ENCODE results near the gene TMEM11. TPM values are rescaled to one million over a fixed set of nuclear protein-coding genes. Genes with fewer than 3 reads are reported as not detected.
A peak's percentile ranks its signal among the peaks of the same experiment; 100 is the strongest.

Gene TMEM11
- total RNA-seq, 1 donor from 2014 or later = 31.6 TPM

DNA sequence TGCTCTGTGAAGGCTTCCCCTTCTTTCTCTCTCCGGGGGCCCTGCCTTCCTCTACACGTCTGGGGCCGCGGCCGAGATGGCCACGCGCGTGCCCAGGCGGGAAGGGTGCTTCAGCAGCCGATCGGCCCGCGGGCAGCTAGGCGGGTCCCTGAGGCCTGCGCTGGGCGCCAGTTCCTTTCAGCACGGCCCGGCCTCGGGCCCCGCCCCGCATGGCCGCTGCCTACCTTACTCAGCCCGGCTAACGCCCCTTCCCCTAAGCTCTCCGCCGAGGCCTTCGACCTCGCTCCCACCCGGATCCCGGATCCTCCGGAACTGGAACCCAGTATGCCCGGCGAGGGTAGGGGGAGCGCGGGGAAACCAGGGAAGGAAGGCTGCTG, 335 bp downstream of the TMEM11 start:
- Mint-ChIP-seq H3K27me3 (ENCODE audit: low read depth) (no peaks in the 10 kb centered on the region), H3K36me3 (ENCODE audit: low read depth) (no peaks in the 10 kb centered on the region), H3K9me3 (no peaks in the 10 kb centered on the region), H3K4me3 (peak overlapping the region; percentile 91), H3K4me1 (peaks cover 48% of the 10 kb centered on the region), H3K27ac (ENCODE audit: unreplicated experiment) (peak overlapping the region; percentile 98)
- no peak for DNase-seq (ENCODE audit: low read depth, low spot score)
- TF ChIP-seq, protein P1, sequence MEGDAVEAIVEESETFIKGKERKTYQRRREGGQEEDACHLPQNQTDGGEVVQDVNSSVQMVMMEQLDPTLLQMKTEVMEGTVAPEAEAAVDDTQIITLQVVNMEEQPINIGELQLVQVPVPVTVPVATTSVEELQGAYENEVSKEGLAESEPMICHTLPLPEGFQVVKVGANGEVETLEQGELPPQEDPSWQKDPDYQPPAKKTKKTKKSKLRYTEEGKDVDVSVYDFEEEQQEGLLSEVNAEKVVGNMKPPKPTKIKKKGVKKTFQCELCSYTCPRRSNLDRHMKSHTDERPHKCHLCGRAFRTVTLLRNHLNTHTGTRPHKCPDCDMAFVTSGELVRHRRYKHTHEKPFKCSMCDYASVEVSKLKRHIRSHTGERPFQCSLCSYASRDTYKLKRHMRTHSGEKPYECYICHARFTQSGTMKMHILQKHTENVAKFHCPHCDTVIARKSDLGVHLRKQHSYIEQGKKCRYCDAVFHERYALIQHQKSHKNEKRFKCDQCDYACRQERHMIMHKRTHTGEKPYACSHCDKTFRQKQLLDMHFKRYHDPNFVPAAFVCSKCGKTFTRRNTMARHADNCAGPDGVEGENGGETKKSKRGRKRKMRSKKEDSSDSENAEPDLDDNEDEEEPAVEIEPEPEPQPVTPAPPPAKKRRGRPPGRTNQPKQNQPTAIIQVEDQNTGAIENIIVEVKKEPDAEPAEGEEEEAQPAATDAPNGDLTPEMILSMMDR (conservative IDR thresholded peaks at IDR 0.05) = no peak

DNA sequence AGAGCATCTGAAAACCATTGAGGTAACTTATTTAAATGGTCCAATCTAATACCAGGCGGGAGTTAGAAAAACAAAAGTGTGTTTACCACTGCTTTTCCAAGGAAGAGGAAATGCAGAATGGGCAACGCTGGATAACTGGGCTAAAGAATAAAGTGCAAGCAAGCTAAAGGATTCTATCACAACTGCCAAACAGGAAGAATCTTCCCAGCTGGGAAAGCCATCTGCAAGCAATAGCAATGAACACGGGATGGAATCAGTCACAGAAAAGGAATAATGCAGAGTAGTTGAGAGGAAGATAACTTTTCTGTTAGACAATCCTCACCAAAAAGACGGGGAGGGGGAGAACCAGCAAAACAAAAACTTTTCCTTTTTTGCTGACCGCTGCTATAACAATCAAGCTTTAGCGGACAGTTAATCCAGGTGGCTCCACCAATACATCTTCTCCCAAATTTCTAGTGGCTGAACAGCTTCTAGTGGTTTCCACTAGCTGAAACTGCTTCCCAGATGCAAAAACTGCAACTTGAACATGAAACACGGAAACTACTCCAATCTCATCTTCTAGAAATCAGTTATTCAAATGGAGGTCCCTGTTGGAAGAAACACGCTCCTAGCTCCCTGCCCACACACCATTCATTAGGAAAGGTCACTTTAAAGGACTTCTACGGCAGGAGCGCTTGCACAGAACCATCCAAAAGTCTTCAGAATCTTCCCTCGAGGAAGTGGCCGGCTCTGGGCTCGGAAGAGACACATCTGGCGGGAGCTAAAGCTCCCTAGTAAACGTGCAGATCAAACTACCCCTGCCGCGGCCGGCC, 929 bp downstream of the TMEM11 start:
- no peak for DNase-seq (ENCODE audit: low read depth, low spot score)
- peaks cover 48% of the 10 kb centered on the region for H3K4me1 Mint-ChIP-seq
- TF ChIP-seq, protein P1 (conservative IDR thresholded peaks at IDR 0.05) = no peak
- H3K9me3 Mint-ChIP-seq = no peaks in the 10 kb centered on the region
- H3K4me3 Mint-ChIP-seq = peak overlapping the region; percentile 91
- no peaks in the 10 kb centered on the region for H3K27me3 Mint-ChIP-seq (ENCODE audit: low read depth)
- peak overlapping the region; percentile 81 for H3K27ac Mint-ChIP-seq (ENCODE audit: unreplicated experiment)
- H3K36me3 Mint-ChIP-seq (ENCODE audit: low read depth) = no peaks in the 10 kb centered on the region

DNA sequence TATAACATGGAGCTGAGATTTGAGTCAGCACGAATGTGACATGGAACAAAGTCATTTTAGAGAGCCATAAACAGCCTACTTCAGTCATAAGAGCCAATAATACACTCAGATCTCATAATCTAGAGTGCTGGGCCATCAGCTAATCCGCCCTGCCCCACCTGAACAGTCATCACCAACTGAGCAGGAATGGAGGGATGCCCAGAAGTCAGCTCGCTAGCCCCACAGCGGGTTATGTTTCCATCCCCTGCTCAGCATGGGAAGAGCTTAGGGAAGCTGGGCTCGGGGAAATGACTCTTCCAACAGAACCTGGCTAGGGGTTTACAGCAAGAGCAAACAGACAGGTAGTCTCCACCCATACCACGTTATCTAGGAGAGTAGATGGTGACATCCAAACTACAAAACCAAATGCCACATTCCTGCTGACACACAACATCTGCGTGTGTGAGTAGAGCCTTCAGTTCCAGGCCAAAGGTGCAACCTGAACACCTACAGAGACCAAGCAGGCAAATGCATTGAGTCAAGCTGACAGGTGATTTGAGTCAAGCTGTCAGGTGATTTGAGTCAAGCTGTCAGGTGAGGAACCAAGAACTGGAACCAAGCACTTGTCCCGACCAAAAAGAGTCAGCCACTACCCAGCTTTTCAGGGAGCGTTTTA, 2.0 kb downstream of the TMEM11 start:
- TF ChIP-seq, protein P1 (conservative IDR thresholded peaks at IDR 0.05) = no peak
- no peaks in the 10 kb centered on the region for H3K36me3 Mint-ChIP-seq (ENCODE audit: low read depth)
- no peak overlapping the region for H3K27ac Mint-ChIP-seq (ENCODE audit: unreplicated experiment)
- no peak for DNase-seq (ENCODE audit: low read depth, low spot score)
- H3K27me3 Mint-ChIP-seq (ENCODE audit: low read depth) = no peaks in the 10 kb centered on the region
- H3K4me3 Mint-ChIP-seq = peak overlapping the region; percentile 91
- H3K9me3 Mint-ChIP-seq = no peaks in the 10 kb centered on the region
- H3K4me1 Mint-ChIP-seq = peaks cover 48% of the 10 kb centered on the region

DNA sequence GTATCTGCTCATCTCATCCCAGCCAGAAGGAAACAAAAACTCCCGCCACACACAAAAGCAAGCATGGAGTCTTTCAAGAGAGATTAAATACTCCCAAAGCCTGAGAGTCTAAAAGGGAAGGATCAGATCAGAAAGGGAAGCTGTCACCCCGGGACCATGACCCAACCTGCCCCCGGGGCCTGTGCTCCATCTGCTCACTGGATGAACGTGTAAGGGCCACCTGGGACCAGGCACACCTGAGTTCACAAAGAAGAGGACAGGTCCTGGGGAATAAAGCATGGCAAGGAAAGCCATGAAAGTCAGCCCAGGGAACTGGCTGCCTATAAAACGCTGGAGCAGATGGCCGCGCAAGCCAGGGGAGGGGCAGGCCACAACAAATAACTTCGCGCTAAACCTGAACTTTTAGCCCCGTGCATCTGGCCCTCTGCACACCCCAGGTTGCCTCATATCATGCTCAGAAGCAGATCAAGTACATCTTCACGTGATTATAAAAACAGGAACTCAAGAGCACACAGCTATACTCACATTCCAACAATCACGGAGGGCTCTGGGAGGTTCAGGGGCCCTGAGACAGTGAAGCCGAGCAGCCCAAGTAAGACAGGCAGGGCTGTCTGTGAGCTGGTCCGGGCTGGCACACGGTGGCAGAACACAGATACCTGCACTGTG, 3.4 kb downstream of the TMEM11 start:
- H3K4me3 Mint-ChIP-seq = peak overlapping the region; percentile 72
- H3K27ac Mint-ChIP-seq (ENCODE audit: unreplicated experiment) = no peak overlapping the region
- H3K9me3 Mint-ChIP-seq = no peaks in the 10 kb centered on the region
- H3K36me3 Mint-ChIP-seq (ENCODE audit: low read depth) = no peaks in the 10 kb centered on the region
- no peak for DNase-seq (ENCODE audit: low read depth, low spot score)
- H3K4me1 Mint-ChIP-seq = peaks cover 45% of the 10 kb centered on the region
- TF ChIP-seq, protein P1 (conservative IDR thresholded peaks at IDR 0.05) = no peak
- no peaks in the 10 kb centered on the region for H3K27me3 Mint-ChIP-seq (ENCODE audit: low read depth)

DNA sequence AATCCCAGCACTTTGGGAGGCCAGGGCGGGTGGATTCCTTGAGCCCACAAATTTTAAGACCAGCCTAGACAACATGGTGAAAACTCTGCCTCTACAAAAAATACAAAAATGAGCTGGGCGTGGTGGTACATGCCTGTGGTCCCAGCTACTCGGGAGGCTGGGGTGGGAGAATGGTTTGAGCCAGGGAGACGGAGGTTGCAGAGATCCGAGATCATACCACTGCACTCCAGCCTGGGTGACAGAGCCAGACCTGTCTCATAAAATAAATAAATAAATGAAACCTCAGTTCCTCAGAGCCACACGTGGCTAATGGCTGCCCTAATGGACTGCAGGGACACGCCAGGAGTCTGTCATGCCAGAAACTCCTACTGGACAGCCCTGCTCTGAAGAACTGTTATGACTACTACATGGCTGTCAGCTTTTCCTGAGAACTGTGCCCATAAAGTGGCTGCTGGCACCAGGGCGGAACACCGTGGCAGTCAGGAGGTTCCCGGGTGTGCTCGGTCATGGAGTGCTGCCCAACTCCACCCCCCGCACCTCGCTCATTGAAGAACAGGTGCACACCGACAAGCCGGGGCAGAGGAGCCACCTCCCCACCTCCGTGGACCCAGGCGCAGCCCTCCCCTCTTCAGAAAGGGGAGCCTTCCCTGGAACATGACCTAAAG, 4.3 kb downstream of the TMEM11 start:
- Mint-ChIP-seq H3K27me3 (ENCODE audit: low read depth) (no peaks in the 10 kb centered on the region), H3K4me3 (peak overlapping the region; percentile 72), H3K27ac (ENCODE audit: unreplicated experiment) (no peak overlapping the region), H3K4me1 (peaks cover 45% of the 10 kb centered on the region), H3K9me3 (no peaks in the 10 kb centered on the region), H3K36me3 (ENCODE audit: low read depth) (no peaks in the 10 kb centered on the region)
- DNase-seq (ENCODE audit: low read depth, low spot score) = no peak
- TF ChIP-seq, protein P1 (conservative IDR thresholded peaks at IDR 0.05) = no peak
